ENCODE data around the gene TESK2. TPM values are rescaled to one million over a fixed set of nuclear protein-coding genes. Genes with fewer than 3 reads are reported as not detected.

TESK2 gene
- total and polyA plus RNA-seq, 2 of the 8 experiments (the other 6 are each of a cell fraction or from before 2014, with no cell fraction given) = 10.8 to 12.6 TPM

GRCh38 chr1:45319761-45320160, 171.2 kb downstream of the TESK2 start (continued):
- TF ChIP-seq CTCF (IDR thresholded peaks at IDR 0.05; ENCODE audit: control extremely low read depth in 1 of 3, insufficient read depth in 1 of 3, low read depth in 1 of 3, low read length in 3 of 3) (no peak), NANOG (IDR thresholded peaks at IDR 0.05; ENCODE audit: insufficient read depth, low read depth, low read length, poor library complexity, severe bottlenecking) (no peak), RFX5 (IDR thresholded peaks at IDR 0.05; ENCODE audit: borderline replicate concordance, low read depth, low read length) (no peak), JUND (IDR thresholded peaks at IDR 0.05; ENCODE audit: low read length) (no peak), CBX8 (IDR thresholded peaks at IDR 0.05; ENCODE audit: borderline replicate concordance, low read depth, low read length) (no peak), PHF8 (conservative IDR thresholded peaks at IDR 0.05; ENCODE audit: low read depth, low read length) (no peak), RNF2 (IDR thresholded peaks at IDR 0.05; ENCODE audit: borderline replicate concordance, low read depth, low read length, missing control alignments, poor library complexity, severe bottlenecking) (no peak)
